Activated T-cell treated with anti-CD3 and anti-CD28 coated beads for 1 hour (primary cell): ENCODE results near the gene SPNS2.

Source experiments
- DNase-seq: peaks from one replicate; pipeline ENCODE4 v3.0.0-alpha.2; 2020; ENCODE audit warnings: low read depth

Gene SPNS2

GRCh38 chr17:4536742-4537411 is 38.2 kb downstream of the SPNS2 start:
- DNase-seq: no peak

GRCh38 chr17:4537451-4538235 is 39.0 kb downstream of the SPNS2 start:
- no peak for DNase-seq

- DNase-seq: no peak
These were observed 39.7 kb downstream of the SPNS2 start for GRCh38 chr17:4538236-4539002.

- DNase-seq: no peak
These were observed 40.3 kb downstream of the SPNS2 start for GRCh38 chr17:4539025-4539424.

GRCh38 chr17:4539576-4540223 is 41.0 kb downstream of the SPNS2 start:
- no peak for DNase-seq

GRCh38 chr17:4540224-4540651 is 41.6 kb downstream of the SPNS2 start:
- no peak for DNase-seq

- no peak for DNase-seq
These were observed 42.1 kb downstream of the SPNS2 start for GRCh38 chr17:4540687-4541327.

- no peak for DNase-seq
These were observed 42.8 kb downstream of the SPNS2 start for GRCh38 chr17:4541328-4542002.

GRCh38 chr17:4542003-4542725 is 43.5 kb downstream of the SPNS2 start:
- no peak for DNase-seq

GRCh38 chr17:4542726-4543191 is 44.1 kb downstream of the SPNS2 start:
- no peak for DNase-seq

- DNase-seq: no peak
These were observed 44.9 kb downstream of the SPNS2 start for GRCh38 chr17:4543557-4544026.

GRCh38 chr17:4544135-4544950 is 45.7 kb downstream of the SPNS2 start:
- no peak for DNase-seq

GRCh38 chr17:4544951-4545216 is 46.2 kb downstream of the SPNS2 start:
- no peak for DNase-seq

- no peak for DNase-seq
These were observed 46.7 kb downstream of the SPNS2 start for GRCh38 chr17:4545217-4545951.

- no peak for DNase-seq
These were observed 48.6 kb downstream of the SPNS2 start for GRCh38 chr17:4547118-4547906.

GRCh38 chr17:4548061-4548461 is 49.4 kb downstream of the SPNS2 start:
- no peak for DNase-seq

- no peak for DNase-seq
These were observed 50.2 kb downstream of the SPNS2 start for GRCh38 chr17:4548721-4549531.
